K562 (cell line): ENCODE data around the gene UBXN10. TPM values are rescaled to one million over a fixed set of nuclear protein-coding genes. Genes with fewer than 3 reads are reported as not detected.

Experiments
- ATAC-seq: fragments of 200-7000 bp; cut with Tn5 transposase; 3 replicates; pipeline ENCODE4 v1.9.1; 2020; ENCODE audit warnings: moderate library complexity
- BruUV-seq: library from RNA; stranded (reverse); fragments of 400-500 nt; replicated peaks from 2 replicates; lab custom pipeline; 2021; lab: Mats Ljungman, UMichigan
- CTCF ChIA-PET: fragments of 300-600 bp; formaldehyde crosslinking; extraction: SDS; loops from one replicate; lab custom pipeline; 2021; ENCODE audit warnings: low intra/inter-chr PET ratio; lab: Yijun Ruan, JAX
- POLR2A ChIA-PET: fragments of 300-600, 350-650 bp; sonication (Branson Sonifier 250); formaldehyde crosslinking; extraction: SDS; loops from one replicate; lab custom pipeline; 2021; ENCODE audit warnings: antibody characterized with exemption, inconsistent platforms; lab: Yijun Ruan, JAX
- DNase-seq, 4 experiments: peaks; one replicate each; pipeline versions ENCODE4 v3.0.0 to v3.0.0-alpha.2; 2011 to 2018; ENCODE audit warnings: low spot score in 3 of 4, mixed read lengths in 3 of 4; ENCODE audit errors: extremely low read depth in 1 of 4
- FAIRE-seq: peaks from 2 replicates; lab custom pipeline; 2011; peaks lifted over from hg19 to GRCh38; lab: Jason Lieb, UNC
- H2AFZ ChIP-seq: 2 replicates; pipeline ENCODE4 v1.6.0; 2011; ENCODE audit warnings: low read depth, low read length, control low read depth, inconsistent platforms
- H3K27ac ChIP-seq: fragments of 200-600 bp; 3 replicates; pipeline ENCODE4 v1.8.0; 2011; ENCODE audit warnings: low read depth, mild to moderate bottlenecking, control low read depth, inconsistent platforms, low read length, moderate library complexity, mixed read lengths; ENCODE audit errors: extremely low read depth
- H3K27me3 ChIP-seq, 2 experiments: fragments of 300-600 bp in 1 of 2; 2 replicates in 1 of 2; 3 replicates in 1 of 2; pipeline versions ENCODE4 v1.6.0 to v1.8.0; 2011; ENCODE audit warnings: inconsistent platforms in 2 of 2, low read length in 2 of 2, mild to moderate bottlenecking in 1 of 2, mixed read lengths in 1 of 2, moderate library complexity in 1 of 2; ENCODE audit not compliant: control insufficient read depth in 2 of 2, insufficient read depth in 2 of 2
- H3K36me3 ChIP-seq: fragments of 300-600 bp; 3 replicates; pipeline ENCODE4 v1.8.0; 2011; ENCODE audit warnings: mild to moderate bottlenecking, low read length, inconsistent platforms; ENCODE audit not compliant: control insufficient read depth, insufficient read depth
- H3K4me1 ChIP-seq, 2 experiments: fragments of 200-600 bp in 1 of 2; replicated peaks in 1 of 2; 2 replicates in 1 of 2; 3 replicates in 1 of 2; pipeline versions ENCODE4 v1.5.1 to v1.8.0; 2011; ENCODE audit warnings: inconsistent platforms in 2 of 2, low read length in 2 of 2, mild to moderate bottlenecking in 1 of 2, mixed read lengths in 1 of 2, moderate library complexity in 1 of 2; ENCODE audit not compliant: control insufficient read depth in 2 of 2, insufficient read depth in 2 of 2
- H3K4me2 ChIP-seq: 2 replicates; pipeline ENCODE4 v1.6.1; 2011; ENCODE audit warnings: low read length, control low read depth, inconsistent platforms, mixed read lengths; ENCODE audit not compliant: insufficient read depth
- H3K4me3 ChIP-seq: fragments of 200-600 bp; sonication (generic), shearing (Covaris generic); 2 replicates; pipeline ENCODE4 v1.5.1; 2016; ENCODE audit warnings: control low read depth, inconsistent platforms
- H3K79me2 ChIP-seq: fragments of 200-600 bp; 3 replicates; pipeline ENCODE4 v1.8.0; 2011; ENCODE audit warnings: low read length, inconsistent platforms; ENCODE audit not compliant: control insufficient read depth, insufficient read depth
- H3K9ac ChIP-seq, 2 experiments: 2 replicates each; pipeline versions ENCODE4 v1.6.0 to v1.6.1; 2011; ENCODE audit warnings: low read depth in 2 of 2, low read length in 2 of 2, control low read depth in 1 of 2, inconsistent platforms in 1 of 2, mild to moderate bottlenecking in 1 of 2, mixed read lengths in 1 of 2; ENCODE audit not compliant: insufficient read depth in 1 of 2
- H3K9me1 ChIP-seq: one replicate; pipeline ENCODE4 v1.6.0; 2011; ENCODE audit warnings: inconsistent platforms, mild to moderate bottlenecking, low read length, moderate library complexity; ENCODE audit not compliant: control insufficient read depth, insufficient read depth
- H3K9me3 ChIP-seq: replicated peaks from 2 replicates; pipeline ENCODE4 v1.5.1; 2011; ENCODE audit warnings: low read depth, low read length, inconsistent platforms; ENCODE audit not compliant: control insufficient read depth, insufficient read depth
- H4K20me1 ChIP-seq: replicated peaks from 2 replicates; pipeline ENCODE4 v1.6.1; 2011; ENCODE audit warnings: low read length, inconsistent platforms, mixed read lengths; ENCODE audit not compliant: control insufficient read depth, insufficient read depth
- ILK ChIP-seq: fragments of 450-650 bp; IDR thresholded peaks from 2 replicates; pipeline ENCODE4 v1.6.1; 2016; ENCODE audit warnings: missing genetic modification characterization, low read depth, mild to moderate bottlenecking, missing compliant biosample characterization, moderate library complexity, borderline replicate concordance
- KLF16 ChIP-seq: IDR thresholded peaks from 2 replicates; pipeline ENCODE4 v1.6.1; 2016; ENCODE audit warnings: antibody characterized with exemption
- RAD51 ChIP-seq: fragments of 450-650 bp; IDR thresholded peaks from 2 replicates; pipeline ENCODE4 v1.7.1; 2016; ENCODE audit warnings: low read depth, mild to moderate bottlenecking, borderline replicate concordance
- RB1 ChIP-seq: fragments of 450-650 bp; IDR thresholded peaks from 2 replicates; pipeline ENCODE4 v1.6.1; 2017; ENCODE audit warnings: low read depth, mild to moderate bottlenecking
- RBM25 ChIP-seq: fragments of 200-400 bp; formaldehyde crosslinking; IDR thresholded peaks from 2 replicates; pipeline ENCODE4 v1.6.1; 2018; ENCODE audit warnings: low read length, low read depth, moderate library complexity; ENCODE audit not compliant: severe bottlenecking
- RFX7 ChIP-seq: fragments of 250-450 bp; sonication (Bioruptor Pico); IDR thresholded peaks from 2 replicates; pipeline ENCODE4 v1.5.1; 2021; ENCODE audit warnings: mild to moderate bottlenecking
- TAF7 ChIP-seq: fragments of 450-650 bp; IDR thresholded peaks from 2 replicates; pipeline ENCODE4 v1.6.1; 2016; ENCODE audit warnings: missing genetic modification characterization, missing compliant biosample characterization
- XRCC3 ChIP-seq: fragments of 450-650 bp; IDR thresholded peaks from 2 replicates; pipeline ENCODE4 v1.6.1; 2017; ENCODE audit warnings: mild to moderate bottlenecking, moderate library complexity
- ZBED1 ChIP-seq: IDR thresholded peaks from 2 replicates; pipeline ENCODE4 v1.6.1; 2014
- ZNF224 ChIP-seq: sonication (generic); formaldehyde crosslinking; IDR thresholded peaks from 2 replicates; pipeline ENCODE4 v1.8.0; 2022; ENCODE audit warnings: mild to moderate bottlenecking, missing genetic modification reagents
- whole genome bisulfite sequencing: fragments of 100-300 bp; shearing (Covaris generic); methylation state at CpG from one replicate; pipeline ENCODE4 v1.1.6; 2016; ENCODE audit warnings: low coverage, mixed read lengths; ENCODE audit not compliant: insufficient coverage; ENCODE audit errors: missing lambda C conversion rate; 5-methylcytosine and 5-hydroxymethylcytosine counted together
- in situ Hi-C: fragments of 300-500 bp; cut with MboI; formaldehyde crosslinking; loops from 4 replicates; pipeline ENCODE4 v1.15.0; 2018; ENCODE audit warnings: inconsistent platforms, mixed read lengths
- intact Hi-C: fragments of 100-400 bp; cut with micrococcal nuclease; formaldehyde crosslinking; loops from 2 replicates; pipeline ENCODE4 v1.14.2; 2022
- polyA plus RNA-seq, 8 experiments: library from polyadenylated mRNA; depleted of rRNA in 4 of 8; stranded (reverse) in 5 of 8; unstranded in 3 of 8; fragments of >200 nt; fragmentation: Nextera tagmentation in 2 of 8; fragmentation: Illumina TruSeq in 1 of 8; extraction: Ambion mirVana in 2 of 8; extraction: Trizol in 1 of 8; gene quantifications; 2 replicates each; pipeline versions ENCODE4 v1.2.1 to v1.2.3, GENCODE V29; 2011 to 2014; ENCODE audit warnings: inconsistent platforms in 1 of 8, missing spikeins in 1 of 8
- total RNA-seq, 7 experiments: library from RNA; depleted of rRNA in 6 of 7; stranded (reverse); fragments of >200 nt in 6 of 7; fragmentation: Illumina TruSeq in 2 of 7; extraction: Trizol in 2 of 7; gene quantifications; 2 replicates each; pipeline versions ENCODE4 v1.2.1 to v1.2.3, GENCODE V29; 2011 to 2021; ENCODE audit warnings: low replicate concordance in 1 of 7
- TF ChIP-seq, protein P1 (sequence below), 3 experiments: IDR thresholded peaks in 2 of 3; conservative IDR thresholded peaks in 1 of 3; 2 replicates each; pipeline ENCODE4 v1.5.1; 2011 to 2012; ENCODE audit warnings: low read length in 3 of 3, mild to moderate bottlenecking in 3 of 3, control low read depth in 2 of 3, improper control_type of control experiment in 1 of 3, inconsistent platforms in 1 of 3, low read depth in 1 of 3, mixed read lengths in 1 of 3, moderate library complexity in 1 of 3; ENCODE audit not compliant: insufficient read depth in 2 of 3
- TF ChIP-seq, protein P2 (sequence below): fragments of 450-650 bp; formaldehyde crosslinking; IDR thresholded peaks from 2 replicates; pipeline ENCODE4 v1.4.0; 2020; ENCODE audit warnings: mild to moderate bottlenecking, moderate library complexity
- TF ChIP-seq, protein P3 (sequence below): fragments of 450-650 bp; formaldehyde crosslinking; conservative IDR thresholded peaks from 2 replicates; pipeline ENCODE4 v1.4.0; 2022; ENCODE audit warnings: mild to moderate bottlenecking, missing genetic modification characterization
- TF ChIP-seq, protein P4 (sequence below): fragments of 250-450 bp; sonication (Bioruptor Pico); IDR thresholded peaks from 2 replicates; pipeline ENCODE4 v1.5.0; 2020; ENCODE audit warnings: mild to moderate bottlenecking, borderline replicate concordance
- TF ChIP-seq, protein P5 (sequence below): fragments of 250-450 bp; sonication (Bioruptor Pico); IDR thresholded peaks from 2 replicates; pipeline ENCODE4 v1.5.0; 2022; ENCODE audit warnings: mild to moderate bottlenecking

The UBXN10 gene
- total and polyA plus RNA-seq, 9 of the 15 experiments (the other 6 are each of a cell fraction or from before 2014, with no cell fraction given) = 10.7 to 17.7 (median 13.6) TPM

DNA sequence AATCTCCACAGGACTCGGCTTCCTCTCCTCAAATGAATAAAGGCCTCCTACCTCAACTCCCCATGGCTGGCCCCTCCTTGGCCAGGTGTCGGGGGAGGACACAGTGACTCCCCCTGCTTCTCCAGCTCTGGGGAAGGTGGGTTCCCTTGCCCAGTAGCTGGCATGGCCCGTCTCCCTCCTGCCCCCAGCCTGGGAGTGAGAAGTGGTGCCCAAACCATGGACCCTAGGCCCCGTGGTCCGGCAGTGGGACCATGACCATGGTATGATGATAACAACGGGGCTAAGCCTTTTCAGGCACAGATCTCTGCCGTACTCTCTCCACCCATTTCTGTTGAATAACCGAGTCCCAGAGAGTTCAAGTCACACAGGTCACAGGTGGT, 35.6 kb upstream of the UBXN10 start:
- Histone ChIP-seq H3K27ac (no peak overlapping the region), H3K4me2 (no peak overlapping the region), H2AFZ (no peak overlapping the region), H3K4me1 (peaks cover 0 to 26% of the 10 kb centered on the region in 2 experiments; a peak in 3 of 5 replicates), H3K9me1 (no peaks in the 10 kb centered on the region), H3K36me3 (no peaks in the 10 kb centered on the region), H3K79me2 (no peaks in the 10 kb centered on the region), H3K9ac (no peak overlapping the region; a peak in 1 of 4 replicates), H3K27me3 (peaks cover 2 to 23% of the 10 kb centered on the region in 2 experiments; a peak in 3 of 5 replicates), H3K4me3 (no peak overlapping the region), H3K9me3 (no peaks in the 10 kb centered on the region), H4K20me1 (no peaks in the 10 kb centered on the region)
- in situ Hi-C loops (loop anchor here (5.0 kb wide), 1 partner anchor 238 kb away; no protein-coding TSS in a partner anchor), intact Hi-C loops (no loop called here)
- no TSS peak for BruUV-seq
- ChIA-PET CTCF (no interaction called here), POLR2A (interaction anchor here (0.7 to 0.9 kb wide), 2 partner anchors 23 to 230 kb away, joined by 3 read pairs; no protein-coding TSS in a partner anchor)
- DNase-seq = no peak
- no peak for FAIRE-seq
- WGBS = 15% methylated on average over 8 of the region's 8 CpGs
- no peak for ATAC-seq
- TF ChIP-seq RFX7 (CRISPR knock-in tag) (no peak), RAD51 (no peak), ZNF224 (CRISPR knock-in tag) (no peak), ZBED1 (no peak), TAF7 (tag) (no peak), KLF16 (no peak), RB1 (no peak), RBM25 (no peak), ILK (tag) (no peak), XRCC3 (no peak)
- TF ChIP-seq, protein P1, sequence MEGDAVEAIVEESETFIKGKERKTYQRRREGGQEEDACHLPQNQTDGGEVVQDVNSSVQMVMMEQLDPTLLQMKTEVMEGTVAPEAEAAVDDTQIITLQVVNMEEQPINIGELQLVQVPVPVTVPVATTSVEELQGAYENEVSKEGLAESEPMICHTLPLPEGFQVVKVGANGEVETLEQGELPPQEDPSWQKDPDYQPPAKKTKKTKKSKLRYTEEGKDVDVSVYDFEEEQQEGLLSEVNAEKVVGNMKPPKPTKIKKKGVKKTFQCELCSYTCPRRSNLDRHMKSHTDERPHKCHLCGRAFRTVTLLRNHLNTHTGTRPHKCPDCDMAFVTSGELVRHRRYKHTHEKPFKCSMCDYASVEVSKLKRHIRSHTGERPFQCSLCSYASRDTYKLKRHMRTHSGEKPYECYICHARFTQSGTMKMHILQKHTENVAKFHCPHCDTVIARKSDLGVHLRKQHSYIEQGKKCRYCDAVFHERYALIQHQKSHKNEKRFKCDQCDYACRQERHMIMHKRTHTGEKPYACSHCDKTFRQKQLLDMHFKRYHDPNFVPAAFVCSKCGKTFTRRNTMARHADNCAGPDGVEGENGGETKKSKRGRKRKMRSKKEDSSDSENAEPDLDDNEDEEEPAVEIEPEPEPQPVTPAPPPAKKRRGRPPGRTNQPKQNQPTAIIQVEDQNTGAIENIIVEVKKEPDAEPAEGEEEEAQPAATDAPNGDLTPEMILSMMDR (IDR thresholded peaks at IDR 0.05 in 2 of 3, conservative IDR thresholded peaks at IDR 0.05 in 1 of 3; ENCODE audit: insufficient read depth in 2 of 3, low read depth in 1 of 3, low read length in 3 of 3) = no peak
- TF ChIP-seq, protein P2, sequence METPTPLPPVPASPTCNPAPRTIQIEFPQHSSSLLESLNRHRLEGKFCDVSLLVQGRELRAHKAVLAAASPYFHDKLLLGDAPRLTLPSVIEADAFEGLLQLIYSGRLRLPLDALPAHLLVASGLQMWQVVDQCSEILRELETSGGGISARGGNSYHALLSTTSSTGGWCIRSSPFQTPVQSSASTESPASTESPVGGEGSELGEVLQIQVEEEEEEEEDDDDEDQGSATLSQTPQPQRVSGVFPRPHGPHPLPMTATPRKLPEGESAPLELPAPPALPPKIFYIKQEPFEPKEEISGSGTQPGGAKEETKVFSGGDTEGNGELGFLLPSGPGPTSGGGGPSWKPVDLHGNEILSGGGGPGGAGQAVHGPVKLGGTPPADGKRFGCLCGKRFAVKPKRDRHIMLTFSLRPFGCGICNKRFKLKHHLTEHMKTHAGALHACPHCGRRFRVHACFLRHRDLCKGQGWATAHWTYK (CRISPR knock-in tag) = no peak
- TF ChIP-seq, protein P3, sequence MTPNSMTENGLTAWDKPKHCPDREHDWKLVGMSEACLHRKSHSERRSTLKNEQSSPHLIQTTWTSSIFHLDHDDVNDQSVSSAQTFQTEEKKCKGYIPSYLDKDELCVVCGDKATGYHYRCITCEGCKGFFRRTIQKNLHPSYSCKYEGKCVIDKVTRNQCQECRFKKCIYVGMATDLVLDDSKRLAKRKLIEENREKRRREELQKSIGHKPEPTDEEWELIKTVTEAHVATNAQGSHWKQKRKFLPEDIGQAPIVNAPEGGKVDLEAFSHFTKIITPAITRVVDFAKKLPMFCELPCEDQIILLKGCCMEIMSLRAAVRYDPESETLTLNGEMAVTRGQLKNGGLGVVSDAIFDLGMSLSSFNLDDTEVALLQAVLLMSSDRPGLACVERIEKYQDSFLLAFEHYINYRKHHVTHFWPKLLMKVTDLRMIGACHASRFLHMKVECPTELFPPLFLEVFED (CRISPR knock-in tag) = no peak
- TF ChIP-seq, protein P4, sequence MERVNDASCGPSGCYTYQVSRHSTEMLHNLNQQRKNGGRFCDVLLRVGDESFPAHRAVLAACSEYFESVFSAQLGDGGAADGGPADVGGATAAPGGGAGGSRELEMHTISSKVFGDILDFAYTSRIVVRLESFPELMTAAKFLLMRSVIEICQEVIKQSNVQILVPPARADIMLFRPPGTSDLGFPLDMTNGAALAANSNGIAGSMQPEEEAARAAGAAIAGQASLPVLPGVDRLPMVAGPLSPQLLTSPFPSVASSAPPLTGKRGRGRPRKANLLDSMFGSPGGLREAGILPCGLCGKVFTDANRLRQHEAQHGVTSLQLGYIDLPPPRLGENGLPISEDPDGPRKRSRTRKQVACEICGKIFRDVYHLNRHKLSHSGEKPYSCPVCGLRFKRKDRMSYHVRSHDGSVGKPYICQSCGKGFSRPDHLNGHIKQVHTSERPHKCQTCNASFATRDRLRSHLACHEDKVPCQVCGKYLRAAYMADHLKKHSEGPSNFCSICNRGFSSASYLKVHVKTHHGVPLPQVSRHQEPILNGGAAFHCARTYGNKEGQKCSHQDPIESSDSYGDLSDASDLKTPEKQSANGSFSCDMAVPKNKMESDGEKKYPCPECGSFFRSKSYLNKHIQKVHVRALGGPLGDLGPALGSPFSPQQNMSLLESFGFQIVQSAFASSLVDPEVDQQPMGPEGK (CRISPR knock-in tag) = no peak
- TF ChIP-seq, protein P5, sequence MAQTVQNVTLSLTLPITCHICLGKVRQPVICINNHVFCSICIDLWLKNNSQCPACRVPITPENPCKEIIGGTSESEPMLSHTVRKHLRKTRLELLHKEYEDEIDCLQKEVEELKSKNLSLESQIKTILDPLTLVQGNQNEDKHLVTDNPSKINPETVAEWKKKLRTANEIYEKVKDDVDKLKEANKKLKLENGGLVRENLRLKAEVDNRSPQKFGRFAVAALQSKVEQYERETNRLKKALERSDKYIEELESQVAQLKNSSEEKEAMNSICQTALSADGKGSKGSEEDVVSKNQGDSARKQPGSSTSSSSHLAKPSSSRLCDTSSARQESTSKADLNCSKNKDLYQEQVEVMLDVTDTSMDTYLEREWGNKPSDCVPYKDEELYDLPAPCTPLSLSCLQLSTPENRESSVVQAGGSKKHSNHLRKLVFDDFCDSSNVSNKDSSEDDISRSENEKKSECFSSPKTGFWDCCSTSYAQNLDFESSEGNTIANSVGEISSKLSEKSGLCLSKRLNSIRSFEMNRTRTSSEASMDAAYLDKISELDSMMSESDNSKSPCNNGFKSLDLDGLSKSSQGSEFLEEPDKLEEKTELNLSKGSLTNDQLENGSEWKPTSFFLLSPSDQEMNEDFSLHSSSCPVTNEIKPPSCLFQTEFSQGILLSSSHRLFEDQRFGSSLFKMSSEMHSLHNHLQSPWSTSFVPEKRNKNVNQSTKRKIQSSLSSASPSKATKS (CRISPR knock-in tag) = no peak
